Measurements from ENCODE around the gene TRIM65. TPM values are rescaled to one million over a fixed set of nuclear protein-coding genes. Genes with fewer than 3 reads are reported as not detected.
A peak's percentile ranks its signal among the peaks of the same experiment; 100 is the strongest.

Gene TRIM65
- total and polyA plus RNA-seq, 2 of the 4 experiments (the other 2 are of a cell fraction) = 7.9 to 10.6 TPM

DNA sequence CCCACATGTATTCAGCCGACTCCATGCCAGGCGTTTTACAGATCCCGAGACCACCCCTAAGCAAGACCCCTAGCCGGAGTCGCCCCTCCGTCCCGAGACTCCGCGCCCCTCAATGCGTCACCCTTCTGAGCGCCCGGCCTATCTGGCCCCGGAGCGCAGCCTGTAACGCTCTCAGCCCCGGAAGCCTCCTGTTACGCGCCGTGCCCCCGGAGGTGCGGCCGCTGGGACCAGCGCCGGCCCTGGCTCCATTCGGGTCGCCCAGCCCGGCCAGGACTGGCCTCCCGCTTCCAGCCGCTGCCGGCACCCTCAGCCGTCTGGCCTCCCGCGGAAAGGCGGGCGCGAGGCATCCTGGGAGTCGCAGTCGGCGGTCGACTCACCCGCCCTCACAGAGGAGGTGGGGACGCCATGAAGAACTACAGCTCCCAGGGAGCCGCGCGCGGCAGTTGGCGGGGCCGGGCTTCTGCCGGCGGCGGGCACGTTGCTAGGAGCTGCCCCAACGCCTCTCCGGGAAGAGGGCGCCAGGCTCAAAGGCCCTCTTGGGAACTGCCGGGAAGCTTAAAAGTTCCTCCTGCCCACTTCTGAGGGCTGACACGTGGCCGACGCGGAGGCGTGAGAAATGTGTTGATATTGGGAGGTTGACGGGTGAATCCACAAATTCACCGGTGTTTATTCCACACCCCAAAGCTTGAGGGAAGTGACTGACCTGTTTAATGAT lies 44.1 kb upstream of the TRIM65 start, which contains the start of gene FBF1:
FBF1 (minus strand) TSS at position 316 of the 715 bp plus-strand sequence. CDS start 2,893 bp downstream, outside the sequence.
- in situ Hi-C loops (cut with MboI; ENCODE audit: low sequenced_read_pairs) = no loop called here
- H3K9ac ChIP-seq (ENCODE audit: low read depth, low read length) = peak within 1 kb of the TSS; percentile 73
- H3K56ac ChIP-seq (ENCODE audit: extremely low read depth, insufficient read depth, low read length) = peak within 1 kb of the TSS; percentile 29
- dilution Hi-C loops (cut with HindIII; ENCODE audit: low sequenced_read_pairs, unreplicated experiment) = no loop called here
- no peak within 1 kb of the TSS for H2BK15ac ChIP-seq (ENCODE audit: low read depth, low read length)
- peak within 1 kb of the TSS; percentile 54 to 56; a peak in 3 of 4 replicates for H4K8ac ChIP-seq (ENCODE audit: low read depth in 2 of 2, low read length in 2 of 2)
- no peaks in the 10 kb centered on the region for H3K27me3 ChIP-seq (ENCODE audit: control insufficient read depth, insufficient read depth, low read length)
- CTCF ChIA-PET = interaction anchor here (0.5 to 1.0 kb wide), 3 partner anchors 19 to 114 kb away, joined by 3 to 4 read pairs (median 4); no protein-coding TSS in a partner anchor
- peaks cover 5 to 9% of the 10 kb centered on the region in 2 experiments; a peak in 2 of 4 replicates for H3K79me1 ChIP-seq (ENCODE audit: low read depth in 1 of 2, low read length in 2 of 2)
- POLR2A ChIA-PET (ENCODE audit: unreplicated experiment) = interaction anchor here (0.6 to 1.0 kb wide), 2 partner anchors 35 to 38 kb away, joined by 3 read pairs; partner anchors contain the start of genes ACOX1 and TEN1
- 2% methylated on average over 32 of the region's 63 CpGs; no CpG with 5 or more reads in 1 of the 2 experiments for WGBS, 2 experiments (ENCODE audit: extremely low coverage in 2 of 2, insufficient read length in 1 of 2)
- peak within 1 kb of the TSS; percentile 57 for H3K27ac ChIP-seq (ENCODE audit: insufficient read depth, low read length)
- H2BK120ac ChIP-seq (ENCODE audit: low read depth, low read length) = no peak within 1 kb of the TSS
- H2AK5ac ChIP-seq (ENCODE audit: low read depth, low read length) = no peak within 1 kb of the TSS
- peak within 1 kb of the TSS; percentile 94 for H2AFZ ChIP-seq (replicated peaks; ENCODE audit: low read length, poor library complexity)
- no peaks in the 10 kb centered on the region for H4K20me1 ChIP-seq (ENCODE audit: insufficient read depth, low read length)
- peak within 1 kb of the TSS; percentile 61 for H2AK9ac ChIP-seq (replicated peaks; ENCODE audit: low read depth, low read length, poor library complexity)
- intact Hi-C loops (cut with micrococcal nuclease) = loop anchor here (5.0 kb wide), 1 partner anchor 34 kb away; no protein-coding TSS in a partner anchor
- peak within 1 kb of the TSS; percentile 27; the same call in 1 of the 2 replicates for H4K5ac ChIP-seq (ENCODE audit: low read depth, low read length)
- H3K4ac ChIP-seq (ENCODE audit: low read depth, low read length) = peak within 1 kb of the TSS; percentile 22
- H3K23ac ChIP-seq (ENCODE audit: low read depth, low read length) = peak within 1 kb of the TSS; percentile 85
- H3K18ac ChIP-seq (ENCODE audit: low read depth, low read length) = no peak within 1 kb of the TSS
- peak within 1 kb of the TSS; percentile 72 for H3K4me3 ChIP-seq (ENCODE audit: insufficient read depth, low read depth, low read length)
- no peaks in the 10 kb centered on the region for H3K9me3 ChIP-seq (ENCODE audit: control insufficient read depth, insufficient read depth, low read length)
- peaks cover 3% of the 10 kb centered on the region; the same call in 1 of the 2 replicates for H3K4me1 ChIP-seq (ENCODE audit: control insufficient read depth, insufficient read depth, low read length)
- ATAC-seq (ENCODE audit: low read depth) = peak; percentile 99
- peaks cover 5% of the 10 kb centered on the region; the same call in 1 of the 2 replicates for H3K9me1 ChIP-seq (ENCODE audit: insufficient read depth, low read length)
- no TSS peak for BruUV-seq (replicated peaks)
- peak within 1 kb of the TSS; percentile 92 for H3K4me2 ChIP-seq (ENCODE audit: low read depth, low read length)
- H3K14ac ChIP-seq (replicated peaks; ENCODE audit: low read depth, low read length) = peak within 1 kb of the TSS; percentile 48
- H2BK5ac ChIP-seq (ENCODE audit: low read depth, low read length, poor library complexity, severe bottlenecking) = peak within 1 kb of the TSS; percentile 3
- peak; percentile 90 for DNase-seq
- H2BK20ac ChIP-seq (ENCODE audit: low read depth, low read length) = no peak within 1 kb of the TSS
- no peaks in the 10 kb centered on the region; the same call in 1 of the 2 replicates for H3K36me3 ChIP-seq (ENCODE audit: control insufficient read depth, insufficient read depth, low read length)
- H4K91ac ChIP-seq (ENCODE audit: insufficient read depth, low read depth, low read length) = peak within 1 kb of the TSS; percentile 8; the same call in 1 of the 2 replicates
- TF ChIP-seq, protein P1, sequence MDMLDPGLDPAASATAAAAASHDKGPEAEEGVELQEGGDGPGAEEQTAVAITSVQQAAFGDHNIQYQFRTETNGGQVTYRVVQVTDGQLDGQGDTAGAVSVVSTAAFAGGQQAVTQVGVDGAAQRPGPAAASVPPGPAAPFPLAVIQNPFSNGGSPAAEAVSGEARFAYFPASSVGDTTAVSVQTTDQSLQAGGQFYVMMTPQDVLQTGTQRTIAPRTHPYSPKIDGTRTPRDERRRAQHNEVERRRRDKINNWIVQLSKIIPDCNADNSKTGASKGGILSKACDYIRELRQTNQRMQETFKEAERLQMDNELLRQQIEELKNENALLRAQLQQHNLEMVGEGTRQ (IDR thresholded peaks at IDR 0.05; ENCODE audit: low read depth, low read length) = peak; percentile 38; the same call in 1 of the 2 replicates
- TF ChIP-seq CHD1 (IDR thresholded peaks at IDR 0.05; ENCODE audit: low read depth, low read length) = no peak
- TF ChIP-seq BHLHE40 (IDR thresholded peaks at IDR 0.05; ENCODE audit: low read depth, low read length) = peak; percentile 44; the same call in 1 of the 2 replicates
- TF ChIP-seq RCOR1 (IDR thresholded peaks at IDR 0.05; ENCODE audit: insufficient replicate concordance, low read length) = no peak
- TF ChIP-seq RFX5 (IDR thresholded peaks at IDR 0.05; ENCODE audit: low read depth, low read length) = no peak
- TF ChIP-seq NFE2L2 (IDR thresholded peaks at IDR 0.05; ENCODE audit: low read depth, low read length) = no peak
- no peak for TF ChIP-seq CEBPB (IDR thresholded peaks at IDR 0.05; ENCODE audit: low read depth, low read length)
- TF ChIP-seq MAFK (IDR thresholded peaks at IDR 0.05; ENCODE audit: low read depth, low read length) = no peak
- TF ChIP-seq FOS (IDR thresholded peaks at IDR 0.05; ENCODE audit: low read depth, low read length) = 0 out of 2 replicates have a peak, but pooled peaks have one; percentile 2
- TF ChIP-seq MXI1 (IDR thresholded peaks at IDR 0.05; ENCODE audit: borderline replicate concordance, low read depth, low read length) = peak; percentile 100
- TF ChIP-seq POLR2A (IDR thresholded peaks at IDR 0.05; ENCODE audit: low read depth, low read length) = peak; percentile 93
- TF ChIP-seq SMC3 (IDR thresholded peaks at IDR 0.05; ENCODE audit: low read depth, low read length) = no peak
- TF ChIP-seq, protein P2, sequence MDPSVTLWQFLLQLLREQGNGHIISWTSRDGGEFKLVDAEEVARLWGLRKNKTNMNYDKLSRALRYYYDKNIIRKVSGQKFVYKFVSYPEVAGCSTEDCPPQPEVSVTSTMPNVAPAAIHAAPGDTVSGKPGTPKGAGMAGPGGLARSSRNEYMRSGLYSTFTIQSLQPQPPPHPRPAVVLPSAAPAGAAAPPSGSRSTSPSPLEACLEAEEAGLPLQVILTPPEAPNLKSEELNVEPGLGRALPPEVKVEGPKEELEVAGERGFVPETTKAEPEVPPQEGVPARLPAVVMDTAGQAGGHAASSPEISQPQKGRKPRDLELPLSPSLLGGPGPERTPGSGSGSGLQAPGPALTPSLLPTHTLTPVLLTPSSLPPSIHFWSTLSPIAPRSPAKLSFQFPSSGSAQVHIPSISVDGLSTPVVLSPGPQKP (IDR thresholded peaks at IDR 0.05; ENCODE audit: borderline replicate concordance, low read depth, low read length) = no peak
- TF ChIP-seq RAD21 (IDR thresholded peaks at IDR 0.05; ENCODE audit: low read length) = no peak

All from IMR-90 (cell line).